Urinary bladder (tissue), 4 donors: ENCODE measurements around the gene CNTN5. TPM values are rescaled to one million over a fixed set of nuclear protein-coding genes. Genes with fewer than 3 reads are reported as not detected.

ENCODE experiments used
- DNase-seq: peaks from one replicate; pipeline ENCODE4 v3.0.0-alpha.2; 2015; ENCODE audit errors: extremely low spot score
- H3K27ac ChIP-seq: one replicate; pipeline ENCODE4 v1.5.1; 2013; ENCODE audit warnings: low read depth, mild to moderate bottlenecking, moderate library complexity
- H3K36me3 ChIP-seq: one replicate; pipeline ENCODE4 v1.6.1; 2013; ENCODE audit warnings: mild to moderate bottlenecking, moderate library complexity; ENCODE audit not compliant: insufficient read depth
- H3K4me1 ChIP-seq: one replicate; pipeline ENCODE4 v1.6.1; 2013; ENCODE audit warnings: mild to moderate bottlenecking, moderate library complexity; ENCODE audit not compliant: insufficient read depth
- H3K4me3 ChIP-seq: one replicate; pipeline ENCODE4 v1.5.1; 2013; ENCODE audit warnings: low read depth, low read length
- WGBS: extraction: QIAGEN DNeasy Blood & Tissue Kit; methylation state at CpG from one replicate; pipeline ENCODE4 v1.1.7; 2013; 5-methylcytosine and 5-hydroxymethylcytosine counted together
- polyA plus RNA-seq: library from polyadenylated mRNA; stranded (reverse); fragments of 200-250 nt; gene quantifications from one replicate; pipeline ENCODE4 v1.2.3, GENCODE V29; 2013
- total RNA-seq: library from RNA; depleted of rRNA; stranded (reverse); fragments of >200 nt; gene quantifications from one replicate; pipeline ENCODE4 v1.2.3, GENCODE V29; 2014
- donor health status: healthy with polysubstance abuse.
- donor health status: healthy.

CNTN5 gene
- total and polyA plus RNA-seq, 2 donors = 2.6 TPM; not detected in 1

GRCh38 chr11:99537681-99538080 is 516.9 kb downstream of the CNTN5 start:
- no peak overlapping the region for H3K4me3 ChIP-seq
- no peak for DNase-seq
- WGBS = 60% methylated on average over 2 of the region's 2 CpGs
- no peaks in the 10 kb centered on the region for H3K36me3 ChIP-seq
- no peaks in the 10 kb centered on the region for H3K4me1 ChIP-seq
- no peak overlapping the region for H3K27ac ChIP-seq

- Histone ChIP-seq H3K4me1 (no peaks in the 10 kb centered on the region), H3K36me3 (no peaks in the 10 kb centered on the region), H3K27ac (no peak overlapping the region), H3K4me3 (no peak overlapping the region)
- no peak for DNase-seq
- WGBS = 82% methylated on average over 4 of the region's 4 CpGs
These were observed 524.9 kb downstream of the CNTN5 start for GRCh38 chr11:99545616-99546015.

- Histone ChIP-seq H3K4me1 (no peaks in the 10 kb centered on the region), H3K4me3 (no peak overlapping the region), H3K36me3 (no peaks in the 10 kb centered on the region), H3K27ac (no peak overlapping the region)
- DNase-seq = no peak
- WGBS = 85% methylated on average over 3 of the region's 3 CpGs
These were observed 527.5 kb downstream of the CNTN5 start for GRCh38 chr11:99548264-99548663.

- DNase-seq = no peak
- H3K4me1 ChIP-seq = no peaks in the 10 kb centered on the region
- WGBS = 89% methylated on average over 1 of the region's 1 CpG
These were observed 533.6 kb downstream of the CNTN5 start for GRCh38 chr11:99554232-99554903.

GRCh38 chr11:99555486-99555885 is 534.7 kb downstream of the CNTN5 start:
- 75% methylated on average over 2 of the region's 2 CpGs for WGBS
- no peak for DNase-seq
- Histone ChIP-seq H3K36me3 (no peaks in the 10 kb centered on the region), H3K27ac (no peak overlapping the region), H3K4me3 (no peak overlapping the region), H3K4me1 (no peaks in the 10 kb centered on the region)

More at GRCh38 chr11:99554232-99554903, 533.6 kb downstream of the CNTN5 start:
- no peak overlapping the region for H3K27ac ChIP-seq
- H3K4me3 ChIP-seq = no peak overlapping the region
- H3K36me3 ChIP-seq = no peaks in the 10 kb centered on the region

GRCh38 chr11:99565333-99565732 is 544.6 kb downstream of the CNTN5 start:
- 95% methylated on average over 1 of the region's 1 CpG for WGBS
- H3K27ac ChIP-seq = no peak overlapping the region
- DNase-seq = no peak
- no peaks in the 10 kb centered on the region for H3K36me3 ChIP-seq
- H3K4me1 ChIP-seq = no peaks in the 10 kb centered on the region
- H3K4me3 ChIP-seq = no peak overlapping the region

- Histone ChIP-seq H3K27ac (no peak overlapping the region), H3K36me3 (no peaks in the 10 kb centered on the region), H3K4me1 (no peaks in the 10 kb centered on the region), H3K4me3 (no peak overlapping the region)
- DNase-seq = no peak
- WGBS = 70% methylated on average over 4 of the region's 4 CpGs
These were observed 546.7 kb downstream of the CNTN5 start for GRCh38 chr11:99567334-99567956.

- Histone ChIP-seq H3K4me1 (no peaks in the 10 kb centered on the region), H3K4me3 (no peak overlapping the region)
- WGBS = 50% methylated on average over 1 of the region's 1 CpG
These were observed 548.1 kb downstream of the CNTN5 start for GRCh38 chr11:99568808-99569207.

GRCh38 chr11:99571094-99571493 is 550.3 kb downstream of the CNTN5 start:
- Histone ChIP-seq H3K4me1 (no peaks in the 10 kb centered on the region), H3K4me3 (no peak overlapping the region), H3K27ac (no peak overlapping the region), H3K36me3 (no peaks in the 10 kb centered on the region)
- no peak for DNase-seq
- 47% methylated on average over 2 of the region's 2 CpGs for WGBS

More at GRCh38 chr11:99568808-99569207, 548.1 kb downstream of the CNTN5 start:
- H3K36me3 ChIP-seq = no peaks in the 10 kb centered on the region
- no peak for DNase-seq
- no peak overlapping the region for H3K27ac ChIP-seq

- H3K4me1 ChIP-seq = no peaks in the 10 kb centered on the region
These were observed 564.1 kb downstream of the CNTN5 start for GRCh38 chr11:99584830-99585229.

GRCh38 chr11:99585606-99586005 is 564.9 kb downstream of the CNTN5 start:
- no peaks in the 10 kb centered on the region for H3K4me1 ChIP-seq
- H3K36me3 ChIP-seq = no peaks in the 10 kb centered on the region
- DNase-seq = no peak
- no peak overlapping the region for H3K27ac ChIP-seq
- WGBS = 35% methylated on average over 4 of the region's 4 CpGs
- no peak overlapping the region for H3K4me3 ChIP-seq

More at GRCh38 chr11:99584830-99585229, 564.1 kb downstream of the CNTN5 start:
- no peak overlapping the region for H3K27ac ChIP-seq
- no peaks in the 10 kb centered on the region for H3K36me3 ChIP-seq
- no peak for DNase-seq
- no peak overlapping the region for H3K4me3 ChIP-seq

- Histone ChIP-seq H3K4me1 (no peaks in the 10 kb centered on the region), H3K27ac (no peak overlapping the region), H3K36me3 (no peaks in the 10 kb centered on the region), H3K4me3 (no peak overlapping the region)
- WGBS = 69% methylated on average over 2 of the region's 2 CpGs
- no peak for DNase-seq
These were observed 569.0 kb downstream of the CNTN5 start for GRCh38 chr11:99589771-99590170.

GRCh38 chr11:99592266-99592665 is 571.5 kb downstream of the CNTN5 start:
- 39% methylated on average over 4 of the region's 4 CpGs for WGBS
- no peak for DNase-seq
- no peak overlapping the region for H3K4me3 ChIP-seq
- no peaks in the 10 kb centered on the region for H3K4me1 ChIP-seq
- H3K36me3 ChIP-seq = no peaks in the 10 kb centered on the region
- no peak overlapping the region for H3K27ac ChIP-seq

GRCh38 chr11:99593197-99593596 is 572.4 kb downstream of the CNTN5 start:
- no peak for DNase-seq
- WGBS = 67% methylated on average over 1 of the region's 1 CpG
- no peaks in the 10 kb centered on the region for H3K36me3 ChIP-seq

More at GRCh38 chr11:99593197-99593596, 572.4 kb downstream of the CNTN5 start:
- Histone ChIP-seq H3K4me1 (no peaks in the 10 kb centered on the region), H3K4me3 (no peak overlapping the region), H3K27ac (no peak overlapping the region)
